Lower leg skin (tissue), 4 donors: ENCODE results near the gene SSB. TPM values are rescaled to one million over a fixed set of nuclear protein-coding genes. Genes with fewer than 3 reads are reported as not detected.
"Not testable (repeated sequence)": the region's sequence is repeated elsewhere in the genome, so short reads cannot be mapped to it uniquely, and the experiment has no call there.

ENCODE experiments used
- DNase-seq, 2 donors: peaks; one replicate each; pipeline ENCODE4 v3.0.0-alpha.2; 2019; ENCODE audit warnings: low spot score in 2 of 2
- H3K4me3 ChIP-seq: fragments of 200-600 bp; sonication (generic); 2 replicates; pipeline ENCODE4 v1.5.1; 2017; ENCODE audit warnings: mild to moderate bottlenecking, low read depth; ENCODE audit not compliant: poor library complexity, severe bottlenecking
- POLR2A ChIP-seq, 2 donors: fragments of 450-650 bp; IDR thresholded peaks; one replicate each; pipeline ENCODE4 v1.6.1; 2016 to 2017; ENCODE audit warnings: antibody characterized with exemption in 2 of 2, mild to moderate bottlenecking in 1 of 2, moderate library complexity in 1 of 2
- WGBS, 2 donors: methylation state at CpG; one replicate each; pipeline ENCODE4 v1.1.5; 2018; 5-methylcytosine and 5-hydroxymethylcytosine counted together
- intact Hi-C: fragments of 100-400 bp; cut with DNase I; formaldehyde crosslinking; loops from one replicate; pipeline ENCODE4 v1.15.0; 2023; ENCODE audit warnings: low total_unique reads
- total RNA-seq, 4 donors: library from RNA; depleted of rRNA; stranded (reverse); fragments of >200 nt; gene quantifications; one replicate each; pipeline ENCODE4 v1.1.0, GENCODE V29; 2016
- TF ChIP-seq, protein P1 (sequence below), 3 donors: fragments of 450-650 bp; IDR thresholded peaks; one replicate each; pipeline ENCODE4 v1.5.1; 2016; ENCODE audit warnings: antibody characterized with exemption in 3 of 3, mild to moderate bottlenecking in 3 of 3, moderate library complexity in 2 of 3

The SSB gene
- total RNA-seq, 4 donors from 2014 or later = 29.1 to 40.0 (median 38.2) TPM

DNA sequence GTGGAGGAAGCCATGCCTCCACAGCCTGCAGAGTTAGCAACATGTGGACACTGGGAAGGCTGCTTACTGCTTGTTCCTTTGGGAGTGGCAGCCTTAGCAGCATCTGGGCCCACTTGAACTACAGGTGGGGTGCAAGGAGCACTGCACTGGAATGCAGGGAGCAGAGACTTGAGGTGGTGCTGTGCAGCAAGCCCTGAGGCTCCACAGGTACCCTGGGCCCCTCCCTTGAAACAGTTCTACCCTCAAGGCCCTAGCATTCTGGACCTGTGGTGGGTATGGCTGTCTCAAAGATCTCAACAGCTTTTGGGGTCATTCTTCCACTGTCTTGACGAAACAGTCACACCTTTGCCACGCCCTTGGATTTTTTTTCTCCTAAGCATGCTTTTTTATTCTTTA lies 42.1 kb downstream of the SSB start:
- WGBS, 2 donors = 87 to 88% methylated on average over 2 of the region's 2 CpGs
- DNase-seq = no peak
- TF ChIP-seq, protein P1, sequence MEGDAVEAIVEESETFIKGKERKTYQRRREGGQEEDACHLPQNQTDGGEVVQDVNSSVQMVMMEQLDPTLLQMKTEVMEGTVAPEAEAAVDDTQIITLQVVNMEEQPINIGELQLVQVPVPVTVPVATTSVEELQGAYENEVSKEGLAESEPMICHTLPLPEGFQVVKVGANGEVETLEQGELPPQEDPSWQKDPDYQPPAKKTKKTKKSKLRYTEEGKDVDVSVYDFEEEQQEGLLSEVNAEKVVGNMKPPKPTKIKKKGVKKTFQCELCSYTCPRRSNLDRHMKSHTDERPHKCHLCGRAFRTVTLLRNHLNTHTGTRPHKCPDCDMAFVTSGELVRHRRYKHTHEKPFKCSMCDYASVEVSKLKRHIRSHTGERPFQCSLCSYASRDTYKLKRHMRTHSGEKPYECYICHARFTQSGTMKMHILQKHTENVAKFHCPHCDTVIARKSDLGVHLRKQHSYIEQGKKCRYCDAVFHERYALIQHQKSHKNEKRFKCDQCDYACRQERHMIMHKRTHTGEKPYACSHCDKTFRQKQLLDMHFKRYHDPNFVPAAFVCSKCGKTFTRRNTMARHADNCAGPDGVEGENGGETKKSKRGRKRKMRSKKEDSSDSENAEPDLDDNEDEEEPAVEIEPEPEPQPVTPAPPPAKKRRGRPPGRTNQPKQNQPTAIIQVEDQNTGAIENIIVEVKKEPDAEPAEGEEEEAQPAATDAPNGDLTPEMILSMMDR (IDR thresholded peaks at IDR 0.05) = no peak
- no peak for TF ChIP-seq POLR2A (IDR thresholded peaks at IDR 0.05)
- no peak overlapping the region for H3K4me3 ChIP-seq
- intact Hi-C loops = no loop called here

DNA sequence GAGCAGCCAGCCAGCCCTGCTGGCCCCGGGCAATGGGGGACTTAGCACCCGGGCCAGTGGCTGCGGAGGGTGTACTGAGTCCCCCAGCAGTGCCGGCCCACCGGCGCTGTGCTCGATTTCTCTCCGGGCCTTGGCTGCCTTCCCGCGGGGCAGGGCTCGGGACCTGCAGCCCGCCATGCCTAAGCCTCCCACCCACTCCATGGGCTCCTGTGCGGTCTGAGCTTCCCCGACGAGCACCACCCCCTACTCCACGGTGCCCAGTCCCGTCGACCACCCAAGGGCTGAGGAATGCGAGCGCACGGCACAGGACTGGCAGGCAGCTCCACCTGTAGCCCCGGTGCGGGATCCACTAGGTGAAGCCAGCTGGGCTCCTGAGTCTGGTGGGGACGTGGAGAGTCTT lies 43.0 kb downstream of the SSB start:
- DNase-seq, intact Hi-C loops, H3K4me3 ChIP-seq: not testable (repeated sequence)
- WGBS, 2 donors = 97 to 99% methylated on average over 13 to 14 of the region's 24 CpGs

DNA sequence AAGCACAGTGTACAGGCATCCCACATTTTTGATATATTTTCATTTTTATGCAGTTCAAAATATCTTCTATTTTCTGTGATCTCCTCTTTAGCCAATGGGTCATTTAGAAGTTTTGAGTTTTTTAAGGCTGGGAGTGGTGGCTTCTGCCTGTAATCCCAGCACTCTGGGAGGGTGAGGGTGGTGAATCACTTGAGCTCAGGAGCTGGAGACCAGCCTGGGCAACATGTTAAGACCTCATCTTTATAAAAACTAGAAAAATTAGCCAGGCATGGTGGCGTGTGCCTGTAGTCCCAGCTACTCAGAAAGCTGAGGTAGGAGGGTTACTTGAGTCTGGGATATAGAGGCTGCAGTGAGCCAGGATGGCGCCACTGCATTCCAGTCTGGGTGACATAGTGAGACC lies 46.3 kb downstream of the SSB start:
- WGBS, 2 donors = 90% methylated on average over 2 of the region's 2 CpGs
- intact Hi-C loops = no loop called here
- no peak for TF ChIP-seq POLR2A (IDR thresholded peaks at IDR 0.05)
- TF ChIP-seq, protein P1 (IDR thresholded peaks at IDR 0.05) = no peak
- no peak for DNase-seq
- H3K4me3 ChIP-seq = no peak overlapping the region

DNA sequence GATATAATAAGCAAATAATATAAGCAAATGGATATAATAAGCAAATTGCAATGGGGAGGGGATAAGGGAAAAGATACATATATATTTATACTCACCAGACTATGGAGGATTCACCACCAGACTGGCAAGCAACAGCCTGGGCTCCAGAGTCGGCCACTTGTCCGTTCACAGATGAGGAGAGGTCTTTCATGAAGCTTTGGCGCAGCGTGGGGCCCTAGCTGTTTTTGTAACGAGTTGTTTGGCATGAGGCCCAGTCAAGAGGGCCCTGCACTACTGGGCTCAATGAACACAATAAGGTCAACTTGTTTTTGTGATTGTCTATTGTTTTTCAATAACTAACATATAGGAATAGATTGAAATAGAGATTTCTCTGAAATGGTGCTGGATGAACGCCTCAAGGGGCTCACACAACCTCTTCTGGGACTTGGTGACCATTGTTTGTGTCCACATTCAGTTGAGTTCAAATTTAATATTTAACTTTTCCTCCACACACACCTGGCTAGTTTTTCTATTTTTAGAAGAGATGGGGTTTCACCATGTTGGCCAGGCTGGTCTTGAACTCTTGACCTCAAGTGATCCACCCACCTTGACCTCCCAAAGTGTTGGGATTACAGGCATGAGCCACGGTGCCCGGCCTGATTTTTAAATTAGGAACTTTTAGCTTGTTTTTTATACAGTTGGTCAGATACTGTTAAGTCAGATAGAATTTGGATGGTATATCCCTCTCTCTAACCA lies 50.5 kb downstream of the SSB start:
- DNase-seq, H3K4me3 ChIP-seq, intact Hi-C loops: not testable (repeated sequence)
- WGBS, 2 donors = 87 to 92% methylated on average over 8 of the region's 8 CpGs

DNA sequence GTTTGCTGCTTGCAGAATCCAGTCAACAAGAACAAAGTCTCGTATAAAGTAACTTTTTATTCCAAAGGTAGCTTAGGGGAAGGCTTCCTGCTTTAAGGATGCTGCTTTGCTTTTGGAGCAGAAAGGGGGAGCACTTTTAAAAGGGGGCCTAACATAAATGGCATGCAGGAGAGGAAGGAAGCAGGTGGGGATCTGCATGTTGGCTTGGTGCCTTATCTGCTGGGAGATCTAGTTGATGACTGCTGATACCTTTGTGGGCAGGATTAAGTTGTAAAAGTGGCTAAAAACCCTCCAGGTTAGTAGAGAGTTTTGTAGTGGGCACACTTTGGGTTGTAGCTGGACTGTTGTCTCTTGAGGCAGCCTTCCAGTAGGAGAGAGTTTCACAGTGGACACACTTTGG lies 51.0 kb downstream of the SSB start:
- 96 to 100% methylated on average over 1 of the region's 1 CpG for WGBS, 2 donors
- TF ChIP-seq, protein P1 (IDR thresholded peaks at IDR 0.05) = no peak
- TF ChIP-seq POLR2A (IDR thresholded peaks at IDR 0.05) = no peak
- intact Hi-C loops = no loop called here
- DNase-seq = no peak
- no peak overlapping the region for H3K4me3 ChIP-seq

DNA sequence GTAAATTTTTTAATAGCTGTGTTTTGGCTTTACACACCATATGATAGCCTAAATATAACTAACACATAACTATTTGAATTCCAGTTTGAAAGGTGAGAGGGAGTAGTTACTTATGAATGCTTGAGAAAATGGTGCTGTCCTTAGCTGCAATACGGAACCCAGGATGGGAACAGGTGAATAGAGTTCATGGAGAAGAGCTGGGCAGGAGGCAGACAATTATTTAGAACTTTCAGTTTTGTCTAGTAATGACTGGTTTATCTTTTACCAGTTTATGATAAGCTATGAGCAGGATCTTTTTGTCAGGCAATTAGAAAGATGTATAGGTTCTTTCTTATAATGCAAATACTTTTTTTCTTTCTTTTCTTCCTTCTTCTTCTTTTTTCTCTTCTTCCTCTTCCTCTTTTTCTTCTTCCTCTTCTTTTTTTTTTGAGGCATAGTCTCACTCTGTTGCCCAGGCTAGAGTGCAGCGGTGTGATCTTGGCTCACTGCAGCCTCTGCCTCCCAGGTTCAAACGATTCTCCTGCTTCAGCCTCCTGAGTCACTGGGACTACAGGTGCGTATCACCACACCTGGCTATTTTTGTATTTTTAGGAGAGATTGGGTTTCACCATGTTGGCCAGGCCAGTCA lies 54.5 kb downstream of the SSB start:
- DNase-seq = no peak
- TF ChIP-seq POLR2A (IDR thresholded peaks at IDR 0.05) = no peak
- TF ChIP-seq, protein P1 (IDR thresholded peaks at IDR 0.05) = no peak
- intact Hi-C loops = no loop called here
- 87 to 94% methylated on average over 4 of the region's 4 CpGs for WGBS, 2 donors
- no peak overlapping the region for H3K4me3 ChIP-seq

DNA sequence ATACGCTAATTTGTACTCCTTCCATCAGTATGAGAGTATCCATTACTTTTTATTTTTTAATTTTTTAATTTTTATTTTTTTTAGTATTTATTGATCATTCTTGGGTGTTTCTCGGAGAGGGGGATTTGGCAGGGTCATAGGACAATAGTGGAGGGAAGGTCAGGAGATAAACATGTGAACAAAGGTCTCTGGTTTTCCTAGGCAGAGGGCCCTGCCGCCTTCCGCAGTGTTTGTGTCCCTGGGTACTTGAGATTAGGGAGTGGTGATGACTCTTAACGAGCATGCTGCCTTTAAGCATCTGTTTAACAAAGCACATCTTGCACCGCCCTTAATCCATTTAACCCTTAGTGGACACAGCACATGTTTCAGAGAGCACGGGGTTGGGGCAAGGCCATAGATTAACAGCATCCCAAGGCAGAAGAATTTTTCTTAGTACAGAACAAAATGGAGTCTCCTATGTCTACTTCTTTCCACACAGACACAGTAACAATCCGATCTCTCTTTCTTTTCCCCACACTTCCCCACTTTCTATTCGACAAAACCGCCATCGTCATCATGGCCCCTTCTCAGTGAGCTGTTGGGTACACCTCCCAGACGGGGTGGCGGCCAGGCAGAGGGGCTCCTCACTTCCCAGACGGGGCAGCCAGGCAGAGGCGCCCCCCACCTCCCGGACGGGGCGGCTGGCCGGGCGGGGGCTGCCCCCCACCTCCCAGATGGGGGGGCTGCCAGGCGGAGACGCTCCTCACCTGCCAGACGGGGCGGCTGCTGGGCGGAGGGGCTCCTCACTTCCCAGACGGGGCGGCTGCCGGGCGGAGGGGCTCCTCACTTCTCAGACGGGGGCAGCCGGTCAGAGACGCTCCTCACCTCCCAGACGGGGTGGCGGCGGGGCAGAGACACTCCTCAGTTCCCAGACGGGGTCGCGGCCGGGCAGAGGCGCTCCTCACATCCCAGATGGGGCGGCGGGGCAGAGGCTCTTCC lies 56.9 kb downstream of the SSB start:
- DNase-seq, H3K4me3 ChIP-seq, intact Hi-C loops: not testable (repeated sequence)
- WGBS, 2 donors = 94% methylated on average over 35 to 37 of the region's 42 CpGs
